ENCODE results near the gene LKAAEAR1. TPM values are rescaled to one million over a fixed set of nuclear protein-coding genes. Genes with fewer than 3 reads are reported as not detected.
A peak's percentile ranks its signal among the peaks of the same experiment; 100 is the strongest.

The LKAAEAR1 gene
- total RNA-seq, 2 donors from 2014 or later: not detected

GRCh38 chr20:64042054-64042781 lies 42.0 kb downstream of the LKAAEAR1 start:
- Mint-ChIP-seq H3K27ac (peak overlapping the region; percentile 57 to 78), H3K36me3 (no peaks in the 10 kb centered on the region), H3K9me3 (no peaks in the 10 kb centered on the region)
- ATAC-seq: no peak
- DNase-seq (ENCODE audit: low spot score in 2 of 2): no peak

DNA sequence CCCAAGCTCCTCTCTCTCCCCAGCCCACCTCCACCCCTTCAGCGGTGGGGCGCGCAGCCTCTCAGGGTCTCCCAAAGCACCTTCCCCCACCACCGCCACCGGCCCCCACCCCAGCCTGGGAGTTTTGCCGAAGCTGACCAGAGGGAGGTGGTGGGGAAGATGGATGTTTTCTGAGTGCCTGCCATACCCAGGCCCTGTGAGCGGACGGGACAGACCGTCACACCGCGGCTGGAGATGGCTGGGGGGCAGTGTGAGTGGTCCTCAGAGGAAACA lies 42.5 kb downstream of the LKAAEAR1 start:
- ATAC-seq: no peak
- Mint-ChIP-seq H3K27ac (peak overlapping the region in 1 of 2 donors; percentile 78), H3K36me3 (no peaks in the 10 kb centered on the region), H3K9me3 (no peaks in the 10 kb centered on the region)
- DNase-seq (ENCODE audit: low spot score in 2 of 2): no peak

DNA sequence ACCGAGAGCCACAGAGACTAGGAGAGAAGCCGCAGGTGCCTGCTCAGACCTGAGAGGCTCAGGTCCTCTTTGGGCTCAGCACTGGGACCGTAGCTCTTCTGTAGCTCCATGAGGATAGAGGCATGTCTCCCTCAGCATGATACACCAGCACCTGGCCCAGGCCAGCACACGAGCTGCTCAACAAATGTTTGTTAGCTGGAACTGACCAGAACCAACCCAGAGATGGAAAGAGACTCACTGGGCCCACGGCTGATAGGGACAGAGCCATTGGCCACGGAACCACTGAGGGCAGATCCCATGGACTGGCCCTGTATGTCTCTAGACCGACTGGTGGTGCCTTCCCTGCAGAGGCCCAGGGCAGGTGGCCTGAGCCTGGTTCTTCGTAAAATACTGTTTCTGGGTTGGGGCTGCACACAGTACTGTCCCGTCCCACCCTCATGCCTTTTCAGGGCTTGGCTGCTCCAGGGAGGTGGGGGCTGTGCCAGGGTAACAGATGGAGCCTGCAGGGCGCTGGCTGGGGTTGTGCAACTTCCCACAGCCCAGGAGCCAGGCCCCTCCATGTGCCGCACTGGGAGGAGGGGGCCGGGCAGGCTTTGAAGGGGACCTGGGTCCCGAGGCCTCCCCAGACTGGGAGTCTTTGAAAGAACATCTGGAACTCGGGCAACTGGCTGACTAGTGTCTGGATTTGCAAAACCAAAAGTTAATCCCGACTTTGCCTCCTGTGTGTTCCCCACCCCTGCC lies 43.0 kb downstream of the LKAAEAR1 start:
- DNase-seq (ENCODE audit: low spot score in 2 of 2) (no peak), ATAC-seq (no peak)
- Mint-ChIP-seq H3K9me3 (no peaks in the 10 kb centered on the region), H3K27ac (peak overlapping the region; percentile 19 to 78), H3K36me3 (no peaks in the 10 kb centered on the region)

DNA sequence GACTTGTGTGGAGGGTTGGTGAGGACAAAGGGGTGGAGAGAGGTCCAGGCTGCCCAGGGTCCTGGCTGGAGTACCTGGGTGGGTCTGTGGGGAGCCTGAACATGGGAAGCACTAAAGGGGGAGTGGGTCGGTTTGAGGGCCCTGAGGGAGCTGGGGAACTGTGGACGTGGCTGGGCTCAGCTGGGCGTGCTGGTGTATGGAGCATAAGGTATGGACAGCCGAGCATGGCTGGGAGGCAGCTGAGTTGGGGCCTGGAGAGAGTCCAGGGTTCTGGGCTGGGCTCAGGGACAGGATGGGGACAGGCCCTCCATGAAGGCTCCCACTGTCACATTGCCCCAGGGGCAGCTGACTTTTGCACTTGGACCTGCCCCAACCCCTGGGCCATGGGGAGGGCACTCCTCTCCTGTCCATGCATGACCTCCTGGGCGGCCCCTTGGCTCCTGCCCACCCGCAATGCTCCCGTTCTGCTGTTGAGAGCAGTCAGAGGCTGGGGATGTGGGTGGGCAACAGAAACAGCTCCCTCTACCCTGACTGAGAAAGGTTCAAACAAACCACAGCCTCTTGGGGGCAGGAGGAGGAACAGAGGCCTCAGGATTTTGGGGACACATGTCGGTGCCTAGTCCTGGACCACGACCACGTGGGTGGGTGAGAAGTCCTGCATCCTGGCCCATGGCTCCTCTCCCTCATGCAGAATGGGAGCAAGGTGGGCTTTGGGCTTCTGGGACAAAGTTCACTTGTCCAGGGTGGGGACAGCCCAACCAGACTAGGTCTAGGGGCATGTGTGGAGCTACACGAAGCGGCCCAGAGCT lies 43.8 kb downstream of the LKAAEAR1 start:
- H3K36me3 Mint-ChIP-seq: no peaks in the 10 kb centered on the region
- H3K27ac Mint-ChIP-seq: no peak overlapping the region
- no peak for ATAC-seq
- no peaks in the 10 kb centered on the region for H3K9me3 Mint-ChIP-seq
- DNase-seq (ENCODE audit: low spot score in 2 of 2): no peak

DNA sequence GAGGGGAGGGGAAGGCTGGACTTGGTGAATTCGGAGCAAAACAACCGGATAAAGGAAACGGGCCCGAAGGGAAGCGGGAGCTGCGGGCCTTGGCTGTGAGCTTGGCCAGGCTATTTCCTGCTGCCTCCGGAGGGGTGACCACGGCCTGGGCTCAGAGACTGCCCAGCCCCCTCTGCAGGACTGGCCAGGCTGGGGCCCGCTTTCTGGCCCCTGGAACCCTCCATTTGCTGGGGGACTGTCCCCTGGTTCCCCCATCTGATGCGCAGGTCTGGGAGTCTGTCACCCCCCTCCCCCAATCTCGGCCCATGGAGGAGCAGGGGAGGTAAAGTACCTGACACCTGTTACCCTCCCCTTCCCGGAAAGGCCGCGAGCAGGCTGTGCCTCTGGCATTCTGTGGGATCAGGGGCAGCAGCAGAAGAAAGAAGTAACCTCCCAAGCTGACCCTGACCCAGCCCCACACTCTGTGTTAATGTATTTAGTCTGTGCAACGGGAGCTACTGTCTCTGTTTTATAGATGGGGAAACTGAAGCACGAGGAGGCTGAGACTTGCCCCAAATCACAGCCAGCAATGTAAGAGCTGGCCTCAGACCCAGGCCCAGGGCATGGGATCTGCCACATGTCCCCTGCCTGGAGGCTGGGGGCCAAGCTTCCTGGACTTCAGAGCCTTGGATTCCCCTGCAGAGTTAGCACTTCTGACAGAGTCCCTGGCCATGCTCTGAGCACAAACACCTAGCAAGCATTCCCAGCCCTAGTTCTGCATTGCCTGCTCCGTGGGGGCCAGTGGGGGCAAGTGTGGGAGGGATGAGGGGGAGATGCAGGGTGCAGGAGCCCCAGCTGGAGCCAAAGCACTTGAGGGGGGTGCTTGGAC lies 44.7 kb downstream of the LKAAEAR1 start:
- Mint-ChIP-seq H3K9me3 (no peaks in the 10 kb centered on the region), H3K27ac (peak overlapping the region in 1 of 2 donors; percentile 59), H3K36me3 (no peaks in the 10 kb centered on the region)
- no peak for DNase-seq (ENCODE audit: low spot score in 2 of 2)
- no peak for ATAC-seq

DNA sequence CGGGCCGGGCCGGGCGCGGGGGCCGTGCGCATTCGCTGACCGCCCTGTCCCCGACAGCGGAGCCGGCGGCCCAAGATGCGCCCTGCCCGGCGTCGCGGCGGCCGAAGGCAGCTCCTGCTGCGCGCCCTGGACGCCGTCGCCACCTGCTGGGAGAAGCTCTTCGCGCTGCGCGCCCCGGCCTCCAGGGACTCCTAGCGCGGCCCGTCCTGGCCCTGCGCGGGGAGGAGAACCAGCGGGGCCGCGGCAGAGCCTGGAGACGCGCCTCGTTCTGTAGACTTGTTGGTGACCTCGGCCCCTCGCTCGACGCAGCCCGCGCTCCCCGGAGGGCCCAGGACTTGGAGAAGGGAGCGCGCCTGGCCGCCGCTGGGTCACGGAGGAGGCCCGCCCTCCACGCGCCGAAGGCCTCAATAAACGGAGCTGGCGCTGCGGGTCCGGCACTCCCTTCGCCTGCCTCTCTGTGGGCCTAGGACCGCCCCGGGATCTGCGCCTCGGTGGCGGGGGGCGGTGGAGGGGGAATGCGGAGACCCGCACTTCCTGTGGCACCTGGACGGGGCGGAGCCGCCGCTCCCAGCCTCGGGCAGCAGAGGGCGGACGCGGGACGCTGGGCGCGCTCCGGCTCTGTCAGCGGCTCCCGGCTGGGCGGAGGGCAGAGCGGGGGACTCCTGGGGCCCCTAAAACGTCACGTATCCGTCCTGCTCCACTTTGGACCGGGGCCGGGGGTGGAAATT lies 45.5 kb downstream of the LKAAEAR1 start:
- peak overlapping the region in 1 of 2 donors; percentile 59 for H3K27ac Mint-ChIP-seq

GRCh38 chr20:64038224-64038564 lies 46.0 kb downstream of the LKAAEAR1 start:
- Mint-ChIP-seq H3K27ac (no peak overlapping the region), H3K9me3 (no peaks in the 10 kb centered on the region), H3K36me3 (no peaks in the 10 kb centered on the region)
- peak in 1 of 2 donors; percentile 60 for DNase-seq (ENCODE audit: low spot score in 2 of 2)
- ATAC-seq: peak; percentile 17 to 44

More for the DNA sequence above, 45.5 kb downstream of the LKAAEAR1 start:
- ATAC-seq (peak; percentile 62 to 65), DNase-seq (ENCODE audit: low spot score in 2 of 2) (peak; percentile 79 to 85)
- Mint-ChIP-seq H3K36me3 (no peaks in the 10 kb centered on the region), H3K9me3 (no peaks in the 10 kb centered on the region)

DNA sequence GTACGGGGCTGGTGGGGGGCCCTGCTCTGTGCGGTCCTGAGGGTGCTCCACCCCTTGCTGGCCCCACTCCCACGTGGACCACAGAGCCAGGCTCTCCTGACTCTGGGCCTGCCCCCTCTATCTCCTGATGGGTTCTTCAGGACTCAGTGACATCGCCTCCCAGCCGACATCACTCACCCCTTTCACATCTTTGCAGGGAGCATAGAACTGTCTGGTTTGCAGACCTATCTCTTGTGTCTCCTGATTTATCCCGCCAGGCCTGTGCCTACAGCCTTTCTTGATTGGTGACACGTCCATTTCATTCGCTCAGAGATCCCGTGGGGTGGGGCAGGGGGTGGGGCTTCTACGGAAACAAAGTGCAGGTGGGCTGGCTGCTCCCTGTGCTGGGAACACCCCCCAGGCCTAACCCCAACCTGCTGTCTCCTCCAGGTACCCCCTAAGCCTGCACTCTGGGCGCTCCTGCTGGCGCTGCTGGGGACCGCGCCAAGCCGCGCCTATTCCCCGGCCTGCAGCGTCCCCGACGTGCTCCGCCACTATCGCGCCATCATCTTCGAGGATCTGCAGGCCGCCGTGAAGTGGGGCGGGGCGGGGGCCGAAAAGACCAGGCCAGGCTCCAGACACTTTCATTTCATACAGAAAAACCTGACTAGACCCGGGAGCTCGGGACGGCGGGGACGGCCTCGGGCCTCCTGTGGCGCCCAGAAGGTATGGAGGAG lies 46.5 kb downstream of the LKAAEAR1 start:
- Mint-ChIP-seq H3K27ac (peak overlapping the region; percentile 79 to 82), H3K9me3 (no peaks in the 10 kb centered on the region), H3K36me3 (no peaks in the 10 kb centered on the region)
- ATAC-seq (peak in 1 of 2 donors; percentile 7), DNase-seq (ENCODE audit: low spot score in 2 of 2) (peak in 1 of 2 donors; percentile 52)

GRCh38 chr20:64037199-64037497 lies 47.0 kb downstream of the LKAAEAR1 start:
- H3K27ac Mint-ChIP-seq: peak overlapping the region; percentile 79 to 82

GRCh38 chr20:64036346-64037198 lies 47.6 kb downstream of the LKAAEAR1 start:
- no peak for DNase-seq (ENCODE audit: low spot score in 2 of 2)
- Mint-ChIP-seq H3K27ac (peak overlapping the region; percentile 79 to 82), H3K9me3 (no peaks in the 10 kb centered on the region), H3K36me3 (no peaks in the 10 kb centered on the region)
- ATAC-seq: peak in 1 of 2 donors; percentile 12

More at GRCh38 chr20:64037199-64037497, 47.0 kb downstream of the LKAAEAR1 start:
- Mint-ChIP-seq H3K9me3 (no peaks in the 10 kb centered on the region), H3K36me3 (no peaks in the 10 kb centered on the region)
- DNase-seq (ENCODE audit: low spot score in 2 of 2) (no peak), ATAC-seq (no peak)

DNA sequence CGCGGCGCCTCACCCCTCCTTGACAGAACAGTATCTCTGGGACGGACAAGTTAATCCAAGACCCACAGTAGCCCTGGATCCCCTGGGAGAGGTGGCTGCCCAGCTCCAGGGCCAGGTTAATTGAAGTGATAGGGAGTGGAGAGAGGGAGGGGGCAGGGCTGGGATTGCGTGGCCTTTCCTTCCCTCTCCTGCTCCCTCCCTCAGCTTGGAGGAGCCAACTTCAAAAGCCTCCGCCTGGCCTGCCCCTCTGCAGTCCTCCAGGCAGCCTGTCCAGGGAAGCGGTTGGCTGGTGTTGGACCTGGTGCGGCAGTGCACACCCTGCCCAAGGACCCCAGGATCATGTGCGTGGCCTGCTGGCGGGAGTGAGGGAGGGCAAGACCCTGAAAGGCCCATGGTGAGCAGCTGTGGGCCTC lies 48.3 kb downstream of the LKAAEAR1 start, which contains the start of gene C20orf204:
C20orf204 (plus strand) TSS at position 250 of the 413 bp plus-strand sequence; CDS start at position 392, 142 bp downstream.
- H3K27ac Mint-ChIP-seq: peak within 1 kb of the TSS; percentile 82 to 94
- DNase-seq (ENCODE audit: low spot score in 2 of 2) (no peak), ATAC-seq (no peak)
- H3K9me3 Mint-ChIP-seq: no peaks in the 10 kb centered on the region
- no peaks in the 10 kb centered on the region for H3K36me3 Mint-ChIP-seq

DNA sequence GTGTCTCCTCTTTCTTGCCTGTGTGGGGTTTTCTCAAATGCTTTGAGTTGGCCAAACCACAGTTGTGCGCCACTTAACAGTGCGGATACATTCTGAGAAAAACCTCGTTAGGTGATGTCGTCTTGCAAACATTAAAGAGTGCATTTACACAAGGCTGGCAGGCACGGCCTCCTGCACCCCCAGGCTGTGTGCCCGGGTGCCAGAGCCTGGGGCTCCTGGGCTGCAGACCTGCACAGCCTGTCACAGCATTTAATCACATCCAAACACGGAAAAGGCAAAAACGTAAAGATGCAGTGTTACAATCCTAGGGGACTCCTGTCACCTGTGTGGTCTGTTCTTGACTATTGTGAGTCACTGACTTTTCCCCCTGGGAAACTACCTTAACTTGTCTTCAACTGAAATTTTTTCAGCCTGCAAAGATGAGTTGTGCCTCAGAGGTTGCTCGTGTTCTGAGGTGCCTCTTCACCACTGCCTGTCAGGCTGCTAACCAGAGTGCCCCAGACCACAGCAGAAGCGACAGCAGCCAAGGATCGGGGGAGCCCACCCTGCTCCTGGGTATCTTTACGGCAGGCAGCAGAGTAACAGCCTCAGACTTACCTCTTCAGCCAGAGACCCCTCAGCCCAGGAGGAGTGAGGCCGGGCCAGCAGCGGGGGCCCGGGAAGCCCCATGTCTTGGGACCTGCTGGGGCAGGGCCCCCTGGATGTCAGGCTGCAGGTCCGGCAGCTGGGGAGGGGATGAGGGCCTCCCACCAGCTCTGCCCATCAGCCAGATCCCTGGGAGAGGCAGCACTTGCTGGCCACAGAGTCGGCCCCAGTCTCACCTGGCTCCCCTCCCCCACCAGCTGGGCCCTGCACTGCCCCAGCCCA lies 48.9 kb downstream of the LKAAEAR1 start:
- Mint-ChIP-seq H3K9me3 (no peaks in the 10 kb centered on the region), H3K36me3 (no peaks in the 10 kb centered on the region), H3K27ac (peak overlapping the region; percentile 82 to 94)
- DNase-seq (ENCODE audit: low spot score in 2 of 2) (peak in 1 of 2 donors; percentile 53), ATAC-seq (peak; percentile 58 to 61)

GRCh38 chr20:64033981-64034493 lies 50.2 kb downstream of the LKAAEAR1 start:
- H3K27ac Mint-ChIP-seq: peak overlapping the region; percentile 82 to 92
- no peak for ATAC-seq
- no peaks in the 10 kb centered on the region for H3K9me3 Mint-ChIP-seq
- DNase-seq (ENCODE audit: low spot score in 2 of 2): no peak
- H3K36me3 Mint-ChIP-seq: peaks cover 0 to 5% of the 10 kb centered on the region in 2 donors
